ENCODE results near the gene NPPC. TPM values are rescaled to one million over a fixed set of nuclear protein-coding genes. Genes with fewer than 3 reads are reported as not detected.

The NPPC gene
- polyA plus RNA-seq, 1 of the 3 experiments (the other 2 are of a cell fraction): not detected

DNA sequence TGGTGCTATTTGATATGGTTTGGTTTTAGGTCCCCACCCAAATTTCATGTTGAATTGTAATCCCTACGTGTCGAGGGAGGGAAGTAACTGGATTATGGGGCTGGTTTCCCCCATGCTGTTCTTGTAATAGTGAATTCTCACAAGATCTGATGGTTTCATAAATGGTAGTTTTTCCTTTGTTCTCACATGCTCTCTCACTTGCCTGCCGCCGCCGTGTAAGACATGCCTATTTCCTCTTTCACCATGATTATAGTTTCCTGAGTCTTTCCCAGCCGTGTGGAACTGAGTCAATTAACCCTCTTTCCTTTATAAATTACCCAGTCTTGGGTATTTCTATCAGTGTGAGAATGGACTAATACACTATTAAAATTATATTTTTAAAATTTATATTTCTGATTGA is 42.6 kb upstream of the NPPC start:
- H3K36me3 ChIP-seq (replicated peaks in 1 of 2; ENCODE audit: control insufficient read depth in 1 of 2, insufficient read depth in 2 of 2, low read length in 1 of 2): no peaks in the 10 kb centered on the region
- ChIA-PET CTCF (no interaction called here), POLR2A (no interaction called here)
- no peak overlapping the region for H2AFZ ChIP-seq (ENCODE audit: low read depth)
- peaks cover 76% of the 10 kb centered on the region for H3K79me2 ChIP-seq (ENCODE audit: insufficient read depth)
- H3K27me3 ChIP-seq (ENCODE audit: insufficient read depth): no peaks in the 10 kb centered on the region
- no peak overlapping the region for H3K27ac ChIP-seq (ENCODE audit: low read depth in 2 of 2, low read length in 1 of 2)
- H3K9me2 ChIP-seq: no peaks in the 10 kb centered on the region
- no peak overlapping the region for H3K9ac ChIP-seq
- WGBS (ENCODE audit: low lambda C conversion rate): 98% methylated on average over 6 of the region's 6 CpGs
- no peak overlapping the region for H3K4me2 ChIP-seq
- H4K20me1 ChIP-seq (ENCODE audit: insufficient read depth): peaks cover 11% of the 10 kb centered on the region
- H3K9me3 ChIP-seq: no peaks in the 10 kb centered on the region
- no peak overlapping the region for H3K4me3 ChIP-seq (ENCODE audit: low read depth in 2 of 2, low read length in 1 of 2)
- no peaks in the 10 kb centered on the region; a peak in 1 of 4 replicates for H3K4me1 ChIP-seq (ENCODE audit: control insufficient read depth in 1 of 2, insufficient read depth in 2 of 2, low read depth in 1 of 2, low read length in 1 of 2)
- no peaks in the 10 kb centered on the region for H3F3A ChIP-seq (replicated peaks; ENCODE audit: insufficient read depth)
- no peak for DNase-seq
- TF ChIP-seq EP300 (IDR thresholded peaks at IDR 0.05; ENCODE audit: borderline replicate concordance in 1 of 2, low read depth in 1 of 2, low read length in 1 of 2) (no peak), MXI1 (IDR thresholded peaks at IDR 0.05; ENCODE audit: low read depth, low read length) (no peak), EZH2phosphoT487 (IDR thresholded peaks at IDR 0.05; ENCODE audit: borderline replicate concordance, low read depth) (no peak), FOXJ3 (CRISPR knock-in tag; IDR thresholded peaks at IDR 0.05) (no peak), NFIC (IDR thresholded peaks at IDR 0.05; ENCODE audit: borderline replicate concordance) (no peak), RAD21 (IDR thresholded peaks at IDR 0.05; ENCODE audit: low read length) (no peak), RXRA (IDR thresholded peaks at IDR 0.05; ENCODE audit: borderline replicate concordance, low read depth) (no peak), YY1 (IDR thresholded peaks at IDR 0.05; ENCODE audit: low read depth) (no peak), MEF2A (IDR thresholded peaks at IDR 0.05; ENCODE audit: borderline replicate concordance, low read depth) (no peak), TCF12 (IDR thresholded peaks at IDR 0.05) (no peak), TEAD4 (IDR thresholded peaks at IDR 0.05; ENCODE audit: borderline replicate concordance, insufficient read depth) (no peak), SMC3 (IDR thresholded peaks at IDR 0.05; ENCODE audit: low read depth, low read length) (no peak), SIN3A (IDR thresholded peaks at IDR 0.05; ENCODE audit: borderline replicate concordance, low read depth, low read length) (no peak)
- TF ChIP-seq, protein P1, sequence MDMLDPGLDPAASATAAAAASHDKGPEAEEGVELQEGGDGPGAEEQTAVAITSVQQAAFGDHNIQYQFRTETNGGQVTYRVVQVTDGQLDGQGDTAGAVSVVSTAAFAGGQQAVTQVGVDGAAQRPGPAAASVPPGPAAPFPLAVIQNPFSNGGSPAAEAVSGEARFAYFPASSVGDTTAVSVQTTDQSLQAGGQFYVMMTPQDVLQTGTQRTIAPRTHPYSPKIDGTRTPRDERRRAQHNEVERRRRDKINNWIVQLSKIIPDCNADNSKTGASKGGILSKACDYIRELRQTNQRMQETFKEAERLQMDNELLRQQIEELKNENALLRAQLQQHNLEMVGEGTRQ (IDR thresholded peaks at IDR 0.05; ENCODE audit: borderline replicate concordance, low read depth, low read length): no peak
- TF ChIP-seq, protein P2, sequence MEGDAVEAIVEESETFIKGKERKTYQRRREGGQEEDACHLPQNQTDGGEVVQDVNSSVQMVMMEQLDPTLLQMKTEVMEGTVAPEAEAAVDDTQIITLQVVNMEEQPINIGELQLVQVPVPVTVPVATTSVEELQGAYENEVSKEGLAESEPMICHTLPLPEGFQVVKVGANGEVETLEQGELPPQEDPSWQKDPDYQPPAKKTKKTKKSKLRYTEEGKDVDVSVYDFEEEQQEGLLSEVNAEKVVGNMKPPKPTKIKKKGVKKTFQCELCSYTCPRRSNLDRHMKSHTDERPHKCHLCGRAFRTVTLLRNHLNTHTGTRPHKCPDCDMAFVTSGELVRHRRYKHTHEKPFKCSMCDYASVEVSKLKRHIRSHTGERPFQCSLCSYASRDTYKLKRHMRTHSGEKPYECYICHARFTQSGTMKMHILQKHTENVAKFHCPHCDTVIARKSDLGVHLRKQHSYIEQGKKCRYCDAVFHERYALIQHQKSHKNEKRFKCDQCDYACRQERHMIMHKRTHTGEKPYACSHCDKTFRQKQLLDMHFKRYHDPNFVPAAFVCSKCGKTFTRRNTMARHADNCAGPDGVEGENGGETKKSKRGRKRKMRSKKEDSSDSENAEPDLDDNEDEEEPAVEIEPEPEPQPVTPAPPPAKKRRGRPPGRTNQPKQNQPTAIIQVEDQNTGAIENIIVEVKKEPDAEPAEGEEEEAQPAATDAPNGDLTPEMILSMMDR (IDR thresholded peaks at IDR 0.05): no peak
- TF ChIP-seq, protein P3, sequence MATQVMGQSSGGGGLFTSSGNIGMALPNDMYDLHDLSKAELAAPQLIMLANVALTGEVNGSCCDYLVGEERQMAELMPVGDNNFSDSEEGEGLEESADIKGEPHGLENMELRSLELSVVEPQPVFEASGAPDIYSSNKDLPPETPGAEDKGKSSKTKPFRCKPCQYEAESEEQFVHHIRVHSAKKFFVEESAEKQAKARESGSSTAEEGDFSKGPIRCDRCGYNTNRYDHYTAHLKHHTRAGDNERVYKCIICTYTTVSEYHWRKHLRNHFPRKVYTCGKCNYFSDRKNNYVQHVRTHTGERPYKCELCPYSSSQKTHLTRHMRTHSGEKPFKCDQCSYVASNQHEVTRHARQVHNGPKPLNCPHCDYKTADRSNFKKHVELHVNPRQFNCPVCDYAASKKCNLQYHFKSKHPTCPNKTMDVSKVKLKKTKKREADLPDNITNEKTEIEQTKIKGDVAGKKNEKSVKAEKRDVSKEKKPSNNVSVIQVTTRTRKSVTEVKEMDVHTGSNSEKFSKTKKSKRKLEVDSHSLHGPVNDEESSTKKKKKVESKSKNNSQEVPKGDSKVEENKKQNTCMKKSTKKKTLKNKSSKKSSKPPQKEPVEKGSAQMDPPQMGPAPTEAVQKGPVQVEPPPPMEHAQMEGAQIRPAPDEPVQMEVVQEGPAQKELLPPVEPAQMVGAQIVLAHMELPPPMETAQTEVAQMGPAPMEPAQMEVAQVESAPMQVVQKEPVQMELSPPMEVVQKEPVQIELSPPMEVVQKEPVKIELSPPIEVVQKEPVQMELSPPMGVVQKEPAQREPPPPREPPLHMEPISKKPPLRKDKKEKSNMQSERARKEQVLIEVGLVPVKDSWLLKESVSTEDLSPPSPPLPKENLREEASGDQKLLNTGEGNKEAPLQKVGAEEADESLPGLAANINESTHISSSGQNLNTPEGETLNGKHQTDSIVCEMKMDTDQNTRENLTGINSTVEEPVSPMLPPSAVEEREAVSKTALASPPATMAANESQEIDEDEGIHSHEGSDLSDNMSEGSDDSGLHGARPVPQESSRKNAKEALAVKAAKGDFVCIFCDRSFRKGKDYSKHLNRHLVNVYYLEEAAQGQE (IDR thresholded peaks at IDR 0.05; ENCODE audit: low read depth, low read length): no peak
- TF ChIP-seq, protein P4, sequence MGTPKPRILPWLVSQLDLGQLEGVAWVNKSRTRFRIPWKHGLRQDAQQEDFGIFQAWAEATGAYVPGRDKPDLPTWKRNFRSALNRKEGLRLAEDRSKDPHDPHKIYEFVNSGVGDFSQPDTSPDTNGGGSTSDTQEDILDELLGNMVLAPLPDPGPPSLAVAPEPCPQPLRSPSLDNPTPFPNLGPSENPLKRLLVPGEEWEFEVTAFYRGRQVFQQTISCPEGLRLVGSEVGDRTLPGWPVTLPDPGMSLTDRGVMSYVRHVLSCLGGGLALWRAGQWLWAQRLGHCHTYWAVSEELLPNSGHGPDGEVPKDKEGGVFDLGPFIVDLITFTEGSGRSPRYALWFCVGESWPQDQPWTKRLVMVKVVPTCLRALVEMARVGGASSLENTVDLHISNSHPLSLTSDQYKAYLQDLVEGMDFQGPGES (IDR thresholded peaks at IDR 0.05; ENCODE audit: low read depth, low read length): no peak
- TF ChIP-seq, protein P5, sequence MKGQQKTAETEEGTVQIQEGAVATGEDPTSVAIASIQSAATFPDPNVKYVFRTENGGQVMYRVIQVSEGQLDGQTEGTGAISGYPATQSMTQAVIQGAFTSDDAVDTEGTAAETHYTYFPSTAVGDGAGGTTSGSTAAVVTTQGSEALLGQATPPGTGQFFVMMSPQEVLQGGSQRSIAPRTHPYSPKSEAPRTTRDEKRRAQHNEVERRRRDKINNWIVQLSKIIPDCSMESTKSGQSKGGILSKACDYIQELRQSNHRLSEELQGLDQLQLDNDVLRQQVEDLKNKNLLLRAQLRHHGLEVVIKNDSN (IDR thresholded peaks at IDR 0.05; ENCODE audit: borderline replicate concordance, low read depth): no peak
